ENCODE data around the gene POU2F3. TPM values are rescaled to one million over a fixed set of nuclear protein-coding genes. Genes with fewer than 3 reads are reported as not detected.

The POU2F3 gene
- polyA plus RNA-seq, 1 donor (not counting 4 experiments of a cell fraction or from before 2014, with no cell fraction given), result 0.96 TPM

- dilution Hi-C loops (cut with MboI; ENCODE audit: extremely low pct_ligation_motif_present, low sequenced_read_pairs), result no loop called here
- TF ChIP-seq EZH2 (IDR thresholded peaks at IDR 0.05; ENCODE audit: low read length), result no peak
- TF ChIP-seq, protein P1, sequence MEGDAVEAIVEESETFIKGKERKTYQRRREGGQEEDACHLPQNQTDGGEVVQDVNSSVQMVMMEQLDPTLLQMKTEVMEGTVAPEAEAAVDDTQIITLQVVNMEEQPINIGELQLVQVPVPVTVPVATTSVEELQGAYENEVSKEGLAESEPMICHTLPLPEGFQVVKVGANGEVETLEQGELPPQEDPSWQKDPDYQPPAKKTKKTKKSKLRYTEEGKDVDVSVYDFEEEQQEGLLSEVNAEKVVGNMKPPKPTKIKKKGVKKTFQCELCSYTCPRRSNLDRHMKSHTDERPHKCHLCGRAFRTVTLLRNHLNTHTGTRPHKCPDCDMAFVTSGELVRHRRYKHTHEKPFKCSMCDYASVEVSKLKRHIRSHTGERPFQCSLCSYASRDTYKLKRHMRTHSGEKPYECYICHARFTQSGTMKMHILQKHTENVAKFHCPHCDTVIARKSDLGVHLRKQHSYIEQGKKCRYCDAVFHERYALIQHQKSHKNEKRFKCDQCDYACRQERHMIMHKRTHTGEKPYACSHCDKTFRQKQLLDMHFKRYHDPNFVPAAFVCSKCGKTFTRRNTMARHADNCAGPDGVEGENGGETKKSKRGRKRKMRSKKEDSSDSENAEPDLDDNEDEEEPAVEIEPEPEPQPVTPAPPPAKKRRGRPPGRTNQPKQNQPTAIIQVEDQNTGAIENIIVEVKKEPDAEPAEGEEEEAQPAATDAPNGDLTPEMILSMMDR (optimal IDR thresholded peaks at IDR 0.05 in 1 of 3, IDR thresholded peaks at IDR 0.05 in 1 of 3, conservative IDR thresholded peaks at IDR 0.05 in 1 of 3; ENCODE audit: extremely low read depth in 1 of 3, insufficient read depth in 2 of 3, low read length in 3 of 3), result no peak
- DNase-seq (ENCODE audit: low read depth, low spot score), result no peak
These were observed 79.0 kb downstream of the POU2F3 start for GRCh38 chr11:120318906-120319305.

GRCh38 chr11:120324932-120325810 lies 85.2 kb downstream of the POU2F3 start, which contains the start of gene TLCD5:
Gene TLCD5 (plus strand): TSS chr11:120325299. CDS start chr11:120327442, 2,143 bp downstream.
- DNase-seq (ENCODE audit: low read depth, low spot score) (no peak), FAIRE-seq (no peak)
- Histone ChIP-seq H3K4me3 (ENCODE audit: control insufficient read depth in 2 of 3, extremely low read depth in 1 of 3, insufficient read depth in 2 of 3, low read depth in 1 of 3, low read length in 3 of 3) (peak within 1 kb of the TSS; percentile 49 to 82 (median 72)), H2AFZ (ENCODE audit: control insufficient read depth, low read length) (peak within 1 kb of the TSS; percentile 83), H3K79me2 (ENCODE audit: control insufficient read depth, insufficient read depth, low read length) (no peaks in the 10 kb centered on the region), H3K27me3 (ENCODE audit: control insufficient read depth, extremely low read depth, insufficient read depth, low read length) (no peaks in the 10 kb centered on the region), H3K27ac (ENCODE audit: control insufficient read depth, insufficient read depth, low read length) (peak within 1 kb of the TSS; percentile 32), H3K36me3 (ENCODE audit: control insufficient read depth in 2 of 2, extremely low read depth in 1 of 2, insufficient read depth in 2 of 2, low read length in 2 of 2) (peaks cover 3 to 4% of the 10 kb centered on the region in 2 experiments), H3K4me1 (ENCODE audit: control insufficient read depth, extremely low read depth, insufficient read depth, low read length) (peaks cover 12% of the 10 kb centered on the region), H3K9me1 (ENCODE audit: control insufficient read depth, extremely low read depth, insufficient read depth, low read length) (no peaks in the 10 kb centered on the region), H3K4me2 (ENCODE audit: control insufficient read depth, extremely low read depth, insufficient read depth, low read depth, low read length) (peak within 1 kb of the TSS; percentile 91), H3K9me3 (ENCODE audit: control insufficient read depth, low read depth, low read length) (no peaks in the 10 kb centered on the region), H3K9ac (ENCODE audit: control insufficient read depth, extremely low read depth, insufficient read depth, low read length) (peak within 1 kb of the TSS; percentile 70), H4K20me1 (ENCODE audit: control insufficient read depth, extremely low read depth, insufficient read depth, low read length) (no peaks in the 10 kb centered on the region)
- TF ChIP-seq, protein P1 (optimal IDR thresholded peaks at IDR 0.05 in 1 of 3, IDR thresholded peaks at IDR 0.05 in 1 of 3, conservative IDR thresholded peaks at IDR 0.05 in 1 of 3; ENCODE audit: extremely low read depth in 1 of 3, insufficient read depth in 2 of 3, low read length in 3 of 3), result peak in 1 of 3 experiments; percentile 39
- no peak for TF ChIP-seq EZH2 (IDR thresholded peaks at IDR 0.05; ENCODE audit: low read length)
- dilution Hi-C loops (cut with MboI; ENCODE audit: extremely low pct_ligation_motif_present, low sequenced_read_pairs), result no loop called here

More at GRCh38 chr11:120318906-120319305, 79.0 kb downstream of the POU2F3 start:
- H3K9ac ChIP-seq (ENCODE audit: control insufficient read depth, extremely low read depth, insufficient read depth, low read length), result no peak overlapping the region
- H3K79me2 ChIP-seq (ENCODE audit: control insufficient read depth, insufficient read depth, low read length), result no peaks in the 10 kb centered on the region
- no peak for FAIRE-seq
- H3K9me1 ChIP-seq (ENCODE audit: control insufficient read depth, extremely low read depth, insufficient read depth, low read length), result no peaks in the 10 kb centered on the region
- H3K36me3 ChIP-seq (ENCODE audit: control insufficient read depth in 2 of 2, extremely low read depth in 1 of 2, insufficient read depth in 2 of 2, low read length in 2 of 2), result no peaks in the 10 kb centered on the region
- H3K27ac ChIP-seq (ENCODE audit: control insufficient read depth, insufficient read depth, low read length), result no peak overlapping the region
- H4K20me1 ChIP-seq (ENCODE audit: control insufficient read depth, extremely low read depth, insufficient read depth, low read length), result no peaks in the 10 kb centered on the region
- no peak overlapping the region for H3K4me3 ChIP-seq (ENCODE audit: control insufficient read depth in 2 of 3, extremely low read depth in 1 of 3, insufficient read depth in 2 of 3, low read depth in 1 of 3, low read length in 3 of 3)
- H3K4me2 ChIP-seq (ENCODE audit: control insufficient read depth, extremely low read depth, insufficient read depth, low read depth, low read length), result no peak overlapping the region
- no peak overlapping the region for H2AFZ ChIP-seq (ENCODE audit: control insufficient read depth, low read length)
- H3K27me3 ChIP-seq (ENCODE audit: control insufficient read depth, extremely low read depth, insufficient read depth, low read length), result no peaks in the 10 kb centered on the region
- H3K9me3 ChIP-seq (ENCODE audit: control insufficient read depth, low read depth, low read length), result no peaks in the 10 kb centered on the region
- H3K4me1 ChIP-seq (ENCODE audit: control insufficient read depth, extremely low read depth, insufficient read depth, low read length), result peaks cover 17% of the 10 kb centered on the region

Measured in keratinocyte (primary cell).